ENCODE results near the gene IFT122.

IFT122 gene

GRCh38 chr3:129429602-129430001 is 10.4 kb upstream of the IFT122 start:
- TF ChIP-seq CTCF (IDR thresholded peaks at IDR 0.05; ENCODE audit: low read depth, low read length): no peak
- no peak overlapping the region for H3K4me3 ChIP-seq (ENCODE audit: low read depth, low read length)
- DNase-seq (ENCODE audit: low read depth, low spot score): no peak
- in situ Hi-C loops (cut with HindIII; ENCODE audit: low sequenced_read_pairs): no loop called here

GRCh38 chr3:129432036-129432435 is 8.0 kb upstream of the IFT122 start:
- H3K4me3 ChIP-seq (ENCODE audit: low read depth, low read length): no peak overlapping the region
- no peak for DNase-seq (ENCODE audit: low read depth, low spot score)
- no peak for TF ChIP-seq CTCF (IDR thresholded peaks at IDR 0.05; ENCODE audit: low read depth, low read length)
- in situ Hi-C loops (cut with HindIII; ENCODE audit: low sequenced_read_pairs): no loop called here

GRCh38 chr3:129432671-129433070 is 7.4 kb upstream of the IFT122 start:
- no peak for TF ChIP-seq CTCF (IDR thresholded peaks at IDR 0.05; ENCODE audit: low read depth, low read length)
- no peak overlapping the region for H3K4me3 ChIP-seq (ENCODE audit: low read depth, low read length)
- DNase-seq (ENCODE audit: low read depth, low spot score): no peak
- in situ Hi-C loops (cut with HindIII; ENCODE audit: low sequenced_read_pairs): no loop called here

- in situ Hi-C loops (cut with HindIII; ENCODE audit: low sequenced_read_pairs): no loop called here
- TF ChIP-seq CTCF (IDR thresholded peaks at IDR 0.05; ENCODE audit: low read depth, low read length): no peak
Measured at GRCh38 chr3:129433565-129433964, 6.5 kb upstream of the IFT122 start.

GRCh38 chr3:129434140-129434539 is 5.9 kb upstream of the IFT122 start:
- in situ Hi-C loops (cut with HindIII; ENCODE audit: low sequenced_read_pairs): no loop called here
- no peak for DNase-seq (ENCODE audit: low read depth, low spot score)
- H3K4me3 ChIP-seq (ENCODE audit: low read depth, low read length): no peak overlapping the region
- TF ChIP-seq CTCF (IDR thresholded peaks at IDR 0.05; ENCODE audit: low read depth, low read length): no peak

More at GRCh38 chr3:129433565-129433964, 6.5 kb upstream of the IFT122 start:
- no peak overlapping the region for H3K4me3 ChIP-seq (ENCODE audit: low read depth, low read length)
- no peak for DNase-seq (ENCODE audit: low read depth, low spot score)

- in situ Hi-C loops (cut with HindIII; ENCODE audit: low sequenced_read_pairs): no loop called here
- DNase-seq (ENCODE audit: low read depth, low spot score): no peak
- TF ChIP-seq CTCF (IDR thresholded peaks at IDR 0.05; ENCODE audit: low read depth, low read length): no peak
- no peak overlapping the region for H3K4me3 ChIP-seq (ENCODE audit: low read depth, low read length)
Measured at GRCh38 chr3:129435367-129435766, 4.7 kb upstream of the IFT122 start.
